K562 (cell line): Measurements from ENCODE around the gene TBC1D1. TPM values are rescaled to one million over a fixed set of nuclear protein-coding genes. Genes with fewer than 3 reads are reported as not detected.

ENCODE experiments used
- ATAC-seq: fragments of 200-7000 bp; cut with Tn5 transposase; 3 replicates; pipeline ENCODE4 v1.9.1; 2020; ENCODE audit warnings: moderate library complexity
- BruUV-seq: library from RNA; stranded (reverse); fragments of 400-500 nt; replicated peaks from 2 replicates; lab custom pipeline; 2021; lab: Mats Ljungman, UMichigan
- CTCF ChIA-PET: fragments of 300-600 bp; formaldehyde crosslinking; extraction: SDS; loops from one replicate; lab custom pipeline; 2021; ENCODE audit warnings: low intra/inter-chr PET ratio; lab: Yijun Ruan, JAX
- POLR2A ChIA-PET: fragments of 300-600, 350-650 bp; sonication (Branson Sonifier 250); formaldehyde crosslinking; extraction: SDS; loops from one replicate; lab custom pipeline; 2021; ENCODE audit warnings: antibody characterized with exemption, inconsistent platforms; lab: Yijun Ruan, JAX
- DNase-seq, 4 experiments: peaks; one replicate each; pipeline versions ENCODE4 v3.0.0 to v3.0.0-alpha.2; 2011 to 2018; ENCODE audit warnings: low spot score in 3 of 4, mixed read lengths in 3 of 4; ENCODE audit errors: extremely low read depth in 1 of 4
- FAIRE-seq: peaks from 2 replicates; lab custom pipeline; 2011; peaks lifted over from hg19 to GRCh38; lab: Jason Lieb, UNC
- H2AFZ ChIP-seq: 2 replicates; pipeline ENCODE4 v1.6.0; 2011; ENCODE audit warnings: low read depth, low read length, control low read depth, inconsistent platforms
- H3K27ac ChIP-seq: fragments of 200-600 bp; 3 replicates; pipeline ENCODE4 v1.8.0; 2011; ENCODE audit warnings: low read depth, mild to moderate bottlenecking, control low read depth, inconsistent platforms, low read length, moderate library complexity, mixed read lengths; ENCODE audit errors: extremely low read depth
- H3K27me3 ChIP-seq, 2 experiments: fragments of 300-600 bp in 1 of 2; 2 replicates in 1 of 2; 3 replicates in 1 of 2; pipeline versions ENCODE4 v1.6.0 to v1.8.0; 2011; ENCODE audit warnings: inconsistent platforms in 2 of 2, low read length in 2 of 2, mild to moderate bottlenecking in 1 of 2, mixed read lengths in 1 of 2, moderate library complexity in 1 of 2; ENCODE audit not compliant: control insufficient read depth in 2 of 2, insufficient read depth in 2 of 2
- H3K36me3 ChIP-seq: fragments of 300-600 bp; 3 replicates; pipeline ENCODE4 v1.8.0; 2011; ENCODE audit warnings: mild to moderate bottlenecking, low read length, inconsistent platforms; ENCODE audit not compliant: control insufficient read depth, insufficient read depth
- H3K4me1 ChIP-seq, 2 experiments: fragments of 200-600 bp in 1 of 2; replicated peaks in 1 of 2; 2 replicates in 1 of 2; 3 replicates in 1 of 2; pipeline versions ENCODE4 v1.5.1 to v1.8.0; 2011; ENCODE audit warnings: inconsistent platforms in 2 of 2, low read length in 2 of 2, mild to moderate bottlenecking in 1 of 2, mixed read lengths in 1 of 2, moderate library complexity in 1 of 2; ENCODE audit not compliant: control insufficient read depth in 2 of 2, insufficient read depth in 2 of 2
- H3K4me2 ChIP-seq: 2 replicates; pipeline ENCODE4 v1.6.1; 2011; ENCODE audit warnings: low read length, control low read depth, inconsistent platforms, mixed read lengths; ENCODE audit not compliant: insufficient read depth
- H3K4me3 ChIP-seq: fragments of 200-600 bp; sonication (generic), shearing (Covaris generic); 2 replicates; pipeline ENCODE4 v1.5.1; 2016; ENCODE audit warnings: control low read depth, inconsistent platforms
- H3K79me2 ChIP-seq: fragments of 200-600 bp; 3 replicates; pipeline ENCODE4 v1.8.0; 2011; ENCODE audit warnings: low read length, inconsistent platforms; ENCODE audit not compliant: control insufficient read depth, insufficient read depth
- H3K9ac ChIP-seq, 2 experiments: 2 replicates each; pipeline versions ENCODE4 v1.6.0 to v1.6.1; 2011; ENCODE audit warnings: low read depth in 2 of 2, low read length in 2 of 2, control low read depth in 1 of 2, inconsistent platforms in 1 of 2, mild to moderate bottlenecking in 1 of 2, mixed read lengths in 1 of 2; ENCODE audit not compliant: insufficient read depth in 1 of 2
- H3K9me1 ChIP-seq: one replicate; pipeline ENCODE4 v1.6.0; 2011; ENCODE audit warnings: inconsistent platforms, mild to moderate bottlenecking, low read length, moderate library complexity; ENCODE audit not compliant: control insufficient read depth, insufficient read depth
- H3K9me3 ChIP-seq: replicated peaks from 2 replicates; pipeline ENCODE4 v1.5.1; 2011; ENCODE audit warnings: low read depth, low read length, inconsistent platforms; ENCODE audit not compliant: control insufficient read depth, insufficient read depth
- H4K20me1 ChIP-seq: replicated peaks from 2 replicates; pipeline ENCODE4 v1.6.1; 2011; ENCODE audit warnings: low read length, inconsistent platforms, mixed read lengths; ENCODE audit not compliant: control insufficient read depth, insufficient read depth
- BACH1 ChIP-seq: fragments of 200-800 bp; sonication (Bioruptor generic); IDR thresholded peaks from 2 replicates; pipeline ENCODE4 v1.6.1; 2016; ENCODE audit warnings: missing genetic modification characterization, missing compliant biosample characterization
- CTBP1 ChIP-seq: fragments of 450-650 bp; IDR thresholded peaks from 2 replicates; pipeline ENCODE4 v1.6.1; 2016; ENCODE audit warnings: borderline replicate concordance
- ELF2 ChIP-seq: fragments of 250-450 bp; sonication (Bioruptor Pico); IDR thresholded peaks from 2 replicates; pipeline ENCODE4 v1.5.0; 2021; ENCODE audit warnings: mild to moderate bottlenecking
- ELF4 ChIP-seq: fragments of 450-650 bp; formaldehyde crosslinking; IDR thresholded peaks from 2 replicates; pipeline ENCODE4 v1.4.0; 2022; ENCODE audit warnings: missing genetic modification characterization
- NR2C2 ChIP-seq, 2 experiments: fragments of 200-800 bp in 1 of 2; sonication (Bioruptor generic) in 1 of 2; sonication (generic) in 1 of 2; formaldehyde crosslinking in 1 of 2; IDR thresholded peaks; 2 replicates each; pipeline versions ENCODE4 v1.6.1 to v1.8.0; 2016 to 2022; ENCODE audit warnings: mild to moderate bottlenecking in 1 of 2, missing compliant biosample characterization in 1 of 2, missing genetic modification characterization in 1 of 2, missing genetic modification reagents in 1 of 2
- NRF1 ChIP-seq, 2 experiments: fragments of 450-650 bp; IDR thresholded peaks in 1 of 2; conservative IDR thresholded peaks in 1 of 2; 2 replicates each; pipeline ENCODE4 v1.6.1; 2014; ENCODE audit warnings: mild to moderate bottlenecking in 2 of 2
- RCOR1 ChIP-seq, 2 experiments: IDR thresholded peaks; 2 replicates each; pipeline ENCODE4 v1.6.1; 2012; ENCODE audit warnings: low read depth in 2 of 2, low read length in 2 of 2, borderline replicate concordance in 1 of 2, improper control_type of control experiment in 1 of 2
- RREB1 ChIP-seq: fragments of 250-450 bp; sonication (Bioruptor Pico); IDR thresholded peaks from 2 replicates; pipeline ENCODE4 v1.4.0; 2020
- SMAD4 ChIP-seq: fragments of 250-450 bp; sonication (Bioruptor Pico); conservative IDR thresholded peaks from 2 replicates; pipeline ENCODE4 v1.8.0; 2021; ENCODE audit warnings: inconsistent platforms, mild to moderate bottlenecking, moderate library complexity
- ZBTB9 ChIP-seq: fragments of 450-650 bp; formaldehyde crosslinking; IDR thresholded peaks from 2 replicates; pipeline ENCODE4 v1.4.0; 2020; ENCODE audit warnings: mild to moderate bottlenecking, moderate library complexity
- WGBS: fragments of 100-300 bp; shearing (Covaris generic); methylation state at CpG from one replicate; pipeline ENCODE4 v1.1.6; 2016; ENCODE audit warnings: low coverage, mixed read lengths; ENCODE audit not compliant: insufficient coverage; ENCODE audit errors: missing lambda C conversion rate; 5-methylcytosine and 5-hydroxymethylcytosine counted together
- in situ Hi-C: fragments of 300-500 bp; cut with MboI; formaldehyde crosslinking; loops from 4 replicates; pipeline ENCODE4 v1.15.0; 2018; ENCODE audit warnings: inconsistent platforms, mixed read lengths
- intact Hi-C: fragments of 100-400 bp; cut with micrococcal nuclease; formaldehyde crosslinking; loops from 2 replicates; pipeline ENCODE4 v1.14.2; 2022
- polyA plus RNA-seq, 8 experiments: library from polyadenylated mRNA; depleted of rRNA in 4 of 8; stranded (reverse) in 5 of 8; unstranded in 3 of 8; fragments of >200 nt; fragmentation: Nextera tagmentation in 2 of 8; fragmentation: Illumina TruSeq in 1 of 8; extraction: Ambion mirVana in 2 of 8; extraction: Trizol in 1 of 8; gene quantifications; 2 replicates each; pipeline versions ENCODE4 v1.2.1 to v1.2.3, GENCODE V29; 2011 to 2014; ENCODE audit warnings: inconsistent platforms in 1 of 8, missing spikeins in 1 of 8
- total RNA-seq, 7 experiments: library from RNA; depleted of rRNA in 6 of 7; stranded (reverse); fragments of >200 nt in 6 of 7; fragmentation: Illumina TruSeq in 2 of 7; extraction: Trizol in 2 of 7; gene quantifications; 2 replicates each; pipeline versions ENCODE4 v1.2.1 to v1.2.3, GENCODE V29; 2011 to 2021; ENCODE audit warnings: low replicate concordance in 1 of 7

The TBC1D1 gene
- total and polyA plus RNA-seq, 9 of the 15 experiments (the other 6 are each of a cell fraction or from before 2014, with no cell fraction given), result 0.59 to 14.2 (median 8.8) TPM

GRCh38 chr4:38082424-38083385, 191.8 kb downstream of the TBC1D1 start:
- H3K4me1 ChIP-seq, result peaks cover 0 to 11% of the 10 kb centered on the region in 2 experiments; a peak in 4 of 5 replicates
- H3K4me3 ChIP-seq, result no peak overlapping the region
- DNase-seq, result peak in 1 of 4 experiments; percentile 18
- intact Hi-C loops, result no loop called here
- ChIA-PET CTCF (no interaction called here), POLR2A (no interaction called here)
- BruUV-seq, result no TSS peak
- in situ Hi-C loops, result loop anchor here (5.0 kb wide), 1 partner anchor 90 kb away; no protein-coding TSS in a partner anchor
- H3K4me2 ChIP-seq, result no peak overlapping the region; the same call in 1 of the 2 replicates
- WGBS, result 25% methylated on average over 11 of the region's 11 CpGs
- H3K27me3 ChIP-seq, result peaks cover 12 to 18% of the 10 kb centered on the region in 2 experiments; a peak in 4 of 5 replicates
- H3K36me3 ChIP-seq, result no peaks in the 10 kb centered on the region
- peak; percentile 59 for FAIRE-seq
- H3K9me3 ChIP-seq, result no peaks in the 10 kb centered on the region
- no peak overlapping the region for H2AFZ ChIP-seq
- no peaks in the 10 kb centered on the region for H3K79me2 ChIP-seq
- no peaks in the 10 kb centered on the region for H3K9me1 ChIP-seq
- H3K9ac ChIP-seq, result peak overlapping the region in 1 of 2 experiments; percentile 18; a peak in 1 of 4 replicates
- H4K20me1 ChIP-seq, result 0 out of 2 replicates have a peak, but pooled peaks cover 2% of the 10 kb centered on the region
- no peak overlapping the region for H3K27ac ChIP-seq
- peak; percentile 51 for ATAC-seq
- TF ChIP-seq NRF1 (conservative IDR thresholded peaks at IDR 0.05 in 1 of 2, IDR thresholded peaks at IDR 0.05 in 1 of 2) (peak in 1 of 2 experiments; percentile 43; a peak in 1 of 4 replicates), NR2C2 (CRISPR knock-in tag; IDR thresholded peaks at IDR 0.05) (no peak), NR2C2 (tag; IDR thresholded peaks at IDR 0.05) (peak; percentile 74), ELF4 (CRISPR knock-in tag) (0 out of 2 replicates have a peak, but pooled peaks have one; percentile 54), BACH1 (tag) (peak; percentile 52; the same call in 1 of the 2 replicates), ZBTB9 (CRISPR knock-in tag) (0 out of 2 replicates have a peak, but pooled peaks have one; percentile 66), RCOR1 (IDR thresholded peaks at IDR 0.05; ENCODE audit: borderline replicate concordance in 1 of 2, low read depth in 2 of 2, low read length in 2 of 2) (no peak), CTBP1 (peak; percentile 83), SMAD4 (CRISPR knock-in tag) (0 out of 2 replicates have a peak, but pooled peaks have one; percentile 28), RREB1 (CRISPR knock-in tag) (peak; percentile 87; the same call in 1 of the 2 replicates), ELF2 (CRISPR knock-in tag) (0 out of 2 replicates have a peak, but pooled peaks have one; percentile 6)
